Body of pancreas (tissue), 4 donors: Measurements from ENCODE around the gene HECW1.

Experiments
- CTCF ChIP-seq, 7 experiments: fragments of 450-650 bp in 4 of 7; fragments of 200-600 bp in 3 of 7; sonication (generic) in 3 of 7; IDR thresholded peaks; one replicate each; pipeline ENCODE4 v1.5.1; 2016 to 2019; ENCODE audit warnings: antibody characterized with exemption in 7 of 7
- POLR2A ChIP-seq, 3 donors: fragments of 450-650 bp; IDR thresholded peaks; one replicate each; pipeline ENCODE4 v1.6.1; 2016; ENCODE audit warnings: antibody characterized with exemption in 3 of 3, mild to moderate bottlenecking in 2 of 3

- no peak for TF ChIP-seq CTCF (IDR thresholded peaks at IDR 0.05)
- TF ChIP-seq POLR2A (IDR thresholded peaks at IDR 0.05), result no peak
These were observed 36.2 kb upstream of the HECW1 start for GRCh38 chr7:43076189-43076605.
